ENCODE data around the gene TCEANC. TPM values are rescaled to one million over a fixed set of nuclear protein-coding genes. Genes with fewer than 3 reads are reported as not detected.

Gene TCEANC
- total and polyA plus RNA-seq, 2 of the 4 experiments (the other 2 are of a cell fraction) = 0.99 to 2.5 TPM

- no peak for TF ChIP-seq POLR2A (IDR thresholded peaks at IDR 0.05; ENCODE audit: low read depth, low read length)
- no peak for TF ChIP-seq MXI1 (IDR thresholded peaks at IDR 0.05; ENCODE audit: borderline replicate concordance, low read depth, low read length)
- no peaks in the 10 kb centered on the region; the same call in 1 of the 2 replicates for H3K27me3 ChIP-seq (ENCODE audit: control insufficient read depth, insufficient read depth, low read length)
- H2AK5ac ChIP-seq (ENCODE audit: low read depth, low read length) = no peak overlapping the region
- no peak overlapping the region for H2BK5ac ChIP-seq (ENCODE audit: low read depth, low read length, poor library complexity, severe bottlenecking)
- no peak overlapping the region for H3K23ac ChIP-seq (ENCODE audit: low read depth, low read length)
- H4K91ac ChIP-seq (ENCODE audit: insufficient read depth, low read depth, low read length) = no peak overlapping the region
- dilution Hi-C loops (cut with HindIII; ENCODE audit: low sequenced_read_pairs, unreplicated experiment) (no loop called here), in situ Hi-C loops (cut with MboI; ENCODE audit: low sequenced_read_pairs) (loop anchor here (5.0 to 10.0 kb wide), 2 partner anchors 92 to 701 kb away; no protein-coding TSS in a partner anchor), intact Hi-C loops (cut with micrococcal nuclease) (no loop called here)
- no peaks in the 10 kb centered on the region for H3K9me3 ChIP-seq (ENCODE audit: control insufficient read depth, insufficient read depth, low read length)
- no peak overlapping the region for H4K5ac ChIP-seq (ENCODE audit: low read depth, low read length)
- CTCF ChIA-PET = no interaction called here
- H3K14ac ChIP-seq (replicated peaks; ENCODE audit: low read depth, low read length) = no peak overlapping the region
- H3K36me3 ChIP-seq (ENCODE audit: control insufficient read depth, insufficient read depth, low read length) = no peaks in the 10 kb centered on the region
- no peak for DNase-seq
- no peak overlapping the region for H3K9ac ChIP-seq (ENCODE audit: low read depth, low read length)
- H3K79me1 ChIP-seq (ENCODE audit: low read depth in 1 of 2, low read length in 2 of 2) = no peaks in the 10 kb centered on the region; a peak in 1 of 4 replicates
- H2BK20ac ChIP-seq (ENCODE audit: low read depth, low read length) = no peak overlapping the region
- H2BK120ac ChIP-seq (ENCODE audit: low read depth, low read length) = no peak overlapping the region
- no peak for ATAC-seq (ENCODE audit: low read depth)
- no peak overlapping the region for H3K4ac ChIP-seq (ENCODE audit: low read depth, low read length)
- BruUV-seq (replicated peaks) = no TSS peak
- no peak overlapping the region for H3K4me3 ChIP-seq (ENCODE audit: insufficient read depth, low read depth, low read length)
- H2AK9ac ChIP-seq (replicated peaks; ENCODE audit: low read depth, low read length, poor library complexity) = no peak overlapping the region
- H3K56ac ChIP-seq (ENCODE audit: extremely low read depth, insufficient read depth, low read length) = no peak overlapping the region
- H3K18ac ChIP-seq (ENCODE audit: low read depth, low read length) = no peak overlapping the region
- POLR2A ChIA-PET (ENCODE audit: unreplicated experiment) = no interaction called here
- H4K20me1 ChIP-seq (ENCODE audit: insufficient read depth, low read length) = peaks cover 4% of the 10 kb centered on the region; the same call in 1 of the 2 replicates
- no peak overlapping the region for H4K8ac ChIP-seq (ENCODE audit: low read depth in 2 of 2, low read length in 2 of 2)
- no peak overlapping the region for H3K4me2 ChIP-seq (ENCODE audit: low read depth, low read length)
- H3K9me1 ChIP-seq (ENCODE audit: insufficient read depth, low read length) = peaks cover 4% of the 10 kb centered on the region; the same call in 1 of the 2 replicates
- no CpG with 5 or more reads among the region's 3 CpGs for WGBS, 2 experiments (ENCODE audit: extremely low coverage in 2 of 2, insufficient read length in 1 of 2)
- H2BK15ac ChIP-seq (ENCODE audit: low read depth, low read length) = no peak overlapping the region
- no peak overlapping the region for H2AFZ ChIP-seq (replicated peaks; ENCODE audit: low read length, poor library complexity)
- H3K4me1 ChIP-seq (ENCODE audit: control insufficient read depth, insufficient read depth, low read length) = peaks cover 4% of the 10 kb centered on the region
- H3K27ac ChIP-seq (ENCODE audit: insufficient read depth, low read length) = no peak overlapping the region
Observed at GRCh38 chrX:13655674-13656073, 2.7 kb downstream of the TCEANC start.
